Measurements from ENCODE around the gene MATK. TPM values are rescaled to one million over a fixed set of nuclear protein-coding genes. Genes with fewer than 3 reads are reported as not detected.
"Not testable (repeated sequence)": the region's sequence is repeated elsewhere in the genome, so short reads cannot be mapped to it uniquely, and the experiment has no call there.

MATK gene
- total RNA-seq, 2 donors from 2014 or later: 14.8 to 17.1 TPM

DNA sequence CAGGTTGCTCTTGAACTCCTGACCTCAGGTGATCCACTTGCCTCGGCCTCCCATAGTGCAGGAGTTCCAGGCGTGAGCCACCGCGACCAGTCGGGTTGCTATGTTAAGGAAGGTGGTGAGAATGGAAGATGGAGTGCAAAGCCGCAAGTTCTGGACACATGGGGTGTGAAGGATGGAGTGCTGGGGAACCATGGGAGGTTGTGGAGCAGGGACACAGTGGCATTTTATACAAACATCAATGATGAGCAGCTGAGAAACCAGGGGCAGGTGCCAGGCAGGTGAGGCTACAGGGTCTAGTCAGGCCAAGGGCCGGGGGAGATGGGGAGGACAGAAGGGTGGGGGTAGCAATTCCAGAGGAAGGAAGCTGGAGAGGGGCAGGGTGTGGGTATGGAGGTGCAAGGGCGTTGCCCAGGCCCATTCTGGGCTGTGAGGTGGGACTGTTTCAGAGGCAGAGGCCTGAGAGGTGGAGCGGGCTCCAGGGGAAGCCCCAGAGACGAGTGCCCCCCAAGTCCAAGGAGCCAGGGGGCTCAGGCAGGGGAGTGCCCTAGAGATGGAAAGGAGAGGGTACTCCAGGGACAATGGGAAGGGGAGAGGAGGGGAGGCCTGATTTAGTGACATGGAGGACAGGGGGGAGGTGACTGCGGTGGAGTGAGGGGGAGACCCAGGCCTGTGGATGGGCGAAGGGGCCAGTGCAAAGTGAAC, 12.2 kb downstream of the MATK start:
- Mint-ChIP-seq H3K4me1 (no peaks in the 10 kb centered on the region), H3K27ac (peak overlapping the region; percentile 17), H3K36me3 (ENCODE audit: low read depth) (no peaks in the 10 kb centered on the region), H3K9me3 (no peaks in the 10 kb centered on the region), H3K27me3 (no peaks in the 10 kb centered on the region), H3K4me3 (no peak overlapping the region)
- no peak for ATAC-seq (replicated peaks)

GRCh38 chr19:3771906-3772455, 14.2 kb downstream of the MATK start, which contains the start of gene RAX2:
Gene RAX2 (minus strand): TSS chr19:3772228. CDS start chr19:3771742, 486 bp downstream.
- peaks cover under 1% of the 10 kb centered on the region for H3K36me3 Mint-ChIP-seq (ENCODE audit: low read depth)
- H3K27me3 Mint-ChIP-seq: no peaks in the 10 kb centered on the region
- no peaks in the 10 kb centered on the region for H3K4me1 Mint-ChIP-seq
- H3K4me3 Mint-ChIP-seq: no peak within 1 kb of the TSS
- no peak for ATAC-seq (replicated peaks)
- H3K27ac Mint-ChIP-seq: no peak within 1 kb of the TSS
- H3K9me3 Mint-ChIP-seq: no peaks in the 10 kb centered on the region

DNA sequence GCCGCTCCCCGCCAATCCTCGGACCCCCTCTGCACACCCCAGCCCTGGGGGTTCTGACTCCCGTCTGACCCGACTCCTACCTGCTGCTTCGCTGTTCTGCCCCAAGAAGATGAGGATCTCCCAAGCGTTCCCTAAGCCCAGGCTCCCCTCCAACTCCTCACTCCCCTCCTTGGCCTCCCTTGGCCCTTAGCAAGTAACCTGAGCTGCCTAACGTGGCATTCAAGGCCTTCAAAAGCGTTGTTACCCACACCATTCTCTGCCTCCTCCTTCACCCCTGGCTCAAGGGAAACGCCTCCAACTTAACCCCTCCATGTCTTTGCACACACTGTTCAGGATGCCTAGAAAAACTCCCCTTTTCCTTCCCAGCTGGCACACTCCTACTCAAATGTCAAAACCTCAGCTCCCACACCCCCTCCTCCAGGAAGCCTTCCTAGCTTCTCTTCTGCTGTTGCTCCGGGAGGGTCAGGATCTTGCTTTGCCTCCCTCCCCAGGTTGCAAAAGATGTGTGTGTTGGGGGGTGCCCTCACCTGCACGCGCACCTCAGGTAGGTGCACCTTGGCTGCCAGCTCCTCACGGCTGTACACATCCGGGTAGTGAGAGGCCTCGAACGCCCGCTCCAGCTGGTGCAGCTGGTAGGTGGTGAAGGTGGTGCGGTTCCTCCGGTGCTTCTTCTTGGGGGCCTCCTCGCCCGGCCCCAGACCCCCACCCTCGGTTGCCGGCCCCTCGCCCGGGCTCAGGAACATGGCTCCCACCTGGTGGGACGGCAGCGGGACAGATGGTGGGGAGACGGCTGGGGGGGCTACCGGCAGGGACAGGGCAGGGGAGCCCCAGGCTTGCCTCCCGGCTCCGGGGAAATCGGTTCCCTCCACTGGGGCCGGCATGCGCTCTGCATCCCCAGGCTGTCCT, 14.9 kb downstream of the MATK start:
- no peaks in the 10 kb centered on the region for H3K27me3 Mint-ChIP-seq
- H3K27ac Mint-ChIP-seq: no peak overlapping the region
- H3K9me3 Mint-ChIP-seq: no peaks in the 10 kb centered on the region
- H3K4me3 Mint-ChIP-seq: no peak overlapping the region
- ATAC-seq (replicated peaks): no peak
- H3K36me3 Mint-ChIP-seq (ENCODE audit: low read depth): peaks cover 8% of the 10 kb centered on the region
- peaks cover 5% of the 10 kb centered on the region for H3K4me1 Mint-ChIP-seq

- Mint-ChIP-seq H3K9me3 (no peaks in the 10 kb centered on the region), H3K27me3 (no peaks in the 10 kb centered on the region), H3K4me3 (no peak overlapping the region), H3K27ac (no peak overlapping the region), H3K36me3 (ENCODE audit: low read depth) (peaks cover 11% of the 10 kb centered on the region), H3K4me1 (peaks cover 6% of the 10 kb centered on the region)
- ATAC-seq (replicated peaks): no peak
These were observed 15.8 kb downstream of the MATK start for GRCh38 chr19:3770136-3770999.

DNA sequence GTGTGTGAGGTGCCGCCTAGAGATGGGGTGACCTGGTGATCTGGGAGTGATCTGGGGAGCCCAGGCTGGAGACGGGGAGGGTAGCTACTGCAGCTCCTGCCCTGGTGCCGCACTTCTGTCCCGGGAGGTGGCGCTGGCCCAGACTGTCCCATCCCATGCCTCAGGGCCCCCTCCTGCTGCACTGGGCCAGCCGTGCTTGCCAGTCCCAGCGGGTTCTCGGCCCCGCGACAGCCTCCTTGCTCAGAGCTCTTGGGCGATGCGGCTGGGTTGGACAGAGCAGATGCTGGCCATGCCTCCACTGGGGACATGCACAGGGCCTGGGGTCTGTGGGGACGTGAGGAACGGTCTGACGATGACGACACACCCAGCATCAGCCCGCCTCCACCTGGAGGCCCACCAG, 16.7 kb downstream of the MATK start:
- Mint-ChIP-seq H3K27ac (no peak overlapping the region), H3K4me1 (peaks cover 6% of the 10 kb centered on the region), H3K9me3 (no peaks in the 10 kb centered on the region), H3K4me3 (no peak overlapping the region), H3K36me3 (ENCODE audit: low read depth) (peaks cover 11% of the 10 kb centered on the region), H3K27me3 (no peaks in the 10 kb centered on the region)
- ATAC-seq (replicated peaks): no peak

- Mint-ChIP-seq H3K4me3 (no peak overlapping the region), H3K9me3 (no peaks in the 10 kb centered on the region), H3K27ac (no peak overlapping the region), H3K4me1 (peaks cover 6% of the 10 kb centered on the region), H3K36me3 (ENCODE audit: low read depth) (peaks cover 11% of the 10 kb centered on the region), H3K27me3 (no peaks in the 10 kb centered on the region)
- ATAC-seq (replicated peaks): no peak
These were observed 17.5 kb downstream of the MATK start for GRCh38 chr19:3768748-3769099.

GRCh38 chr19:3768015-3768747, 18.0 kb downstream of the MATK start:
- Mint-ChIP-seq H3K27ac (no peak overlapping the region), H3K27me3 (no peaks in the 10 kb centered on the region), H3K9me3 (no peaks in the 10 kb centered on the region), H3K4me1 (peaks cover 6% of the 10 kb centered on the region), H3K4me3 (no peak overlapping the region), H3K36me3 (ENCODE audit: low read depth) (peaks cover 12% of the 10 kb centered on the region)
- ATAC-seq (replicated peaks): no peak

DNA sequence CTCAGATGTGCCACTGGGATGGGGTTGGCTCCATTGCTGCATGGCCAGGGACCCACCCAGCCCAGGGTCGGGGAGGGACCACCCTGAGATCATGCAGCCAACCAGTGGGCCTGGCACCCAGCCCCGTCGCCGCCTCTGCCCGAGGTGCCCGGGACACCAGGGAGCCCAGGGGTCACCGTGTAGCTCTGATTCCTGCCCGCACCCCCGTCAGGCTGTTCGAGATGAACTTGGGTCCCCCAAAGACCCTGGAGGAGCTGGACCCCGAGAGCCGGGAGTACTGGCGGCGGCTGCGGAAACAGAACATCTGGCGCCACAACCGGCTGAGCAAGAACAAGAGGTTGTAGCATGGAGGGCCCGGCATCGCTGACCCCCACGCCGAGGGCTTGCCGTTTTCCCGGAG, 19.1 kb downstream of the MATK start:
- peaks cover 21% of the 10 kb centered on the region for H3K36me3 Mint-ChIP-seq (ENCODE audit: low read depth)
- no peak for ATAC-seq (replicated peaks)
- no peaks in the 10 kb centered on the region for H3K9me3 Mint-ChIP-seq
- no peaks in the 10 kb centered on the region for H3K27me3 Mint-ChIP-seq
- H3K4me1 Mint-ChIP-seq: peaks cover 13% of the 10 kb centered on the region
- H3K4me3 Mint-ChIP-seq: peak overlapping the region; percentile 50
- H3K27ac Mint-ChIP-seq: no peak overlapping the region

DNA sequence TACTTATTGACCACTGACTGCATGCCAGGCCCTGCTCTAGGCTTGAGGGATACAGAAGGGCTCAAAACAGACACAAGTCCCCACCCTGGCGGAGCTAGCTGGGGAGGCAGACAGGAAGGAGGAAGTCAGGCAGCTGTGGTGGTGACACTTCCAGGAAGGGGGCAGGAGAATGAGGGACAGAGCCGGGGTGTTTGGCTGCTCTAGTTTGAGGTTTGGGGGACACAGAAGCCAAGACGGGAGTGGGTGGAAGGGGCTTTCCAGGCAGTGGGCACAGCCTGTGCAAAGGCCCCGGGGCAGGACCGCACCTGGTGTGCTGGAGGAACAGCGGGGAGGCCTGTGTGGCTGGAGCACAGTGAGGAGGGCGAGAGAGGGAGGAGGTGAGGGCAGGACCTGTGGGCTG, 19.7 kb downstream of the MATK start:
- H3K27ac Mint-ChIP-seq: peak overlapping the region; percentile 90
- no peaks in the 10 kb centered on the region for H3K9me3 Mint-ChIP-seq
- peaks cover 13% of the 10 kb centered on the region for H3K4me1 Mint-ChIP-seq
- H3K27me3 Mint-ChIP-seq: no peaks in the 10 kb centered on the region
- H3K4me3 Mint-ChIP-seq: peak overlapping the region; percentile 50
- peaks cover 24% of the 10 kb centered on the region for H3K36me3 Mint-ChIP-seq (ENCODE audit: low read depth)
- no peak for ATAC-seq (replicated peaks)

DNA sequence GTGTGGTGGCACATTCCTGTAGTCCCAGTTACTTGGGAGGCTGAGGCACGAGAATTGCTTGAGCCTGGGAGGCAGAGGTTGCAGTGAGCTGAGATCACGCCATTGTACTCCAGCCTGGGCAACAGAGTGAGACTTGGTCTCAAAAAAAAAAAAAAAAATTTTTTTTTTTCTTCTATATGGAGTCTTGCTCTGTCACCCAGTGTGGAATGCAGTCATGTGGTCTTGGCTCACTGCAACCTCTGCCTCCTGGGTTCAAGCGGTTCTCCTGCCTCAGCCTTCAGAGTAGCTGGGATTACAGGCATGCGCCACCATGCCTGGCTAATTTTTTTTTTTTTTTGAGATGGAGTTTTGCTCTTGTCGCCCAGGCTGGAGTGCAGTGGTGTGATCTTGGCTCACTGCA, 20.4 kb downstream of the MATK start:
- not testable (repeated sequence) for H3K9me3 Mint-ChIP-seq; H3K4me3 Mint-ChIP-seq; H3K27ac Mint-ChIP-seq; H3K27me3 Mint-ChIP-seq; ATAC-seq (replicated peaks)
- Mint-ChIP-seq H3K4me1 (peaks cover 13% of the 10 kb centered on the region), H3K36me3 (ENCODE audit: low read depth) (peaks cover 32% of the 10 kb centered on the region)

DNA sequence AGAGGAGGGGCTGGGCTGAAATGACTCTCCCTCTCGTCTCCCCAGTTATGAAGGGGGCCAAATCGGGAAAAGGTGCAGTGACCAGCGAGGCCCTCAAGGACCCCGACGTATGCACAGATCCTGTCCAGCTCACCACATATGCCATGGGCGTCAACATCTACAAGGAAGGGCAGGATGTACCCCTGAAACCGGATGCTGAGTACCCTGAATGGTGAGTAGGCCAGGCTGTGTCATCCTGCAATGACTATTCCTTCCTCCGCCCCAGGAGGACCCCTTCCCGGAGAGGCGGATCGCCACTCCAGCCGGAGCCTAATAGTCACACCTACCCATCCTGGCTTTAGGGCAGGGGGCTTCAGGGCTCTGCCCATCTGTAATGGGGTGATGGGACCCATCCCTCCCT, 21.1 kb downstream of the MATK start:
- no peaks in the 10 kb centered on the region for H3K9me3 Mint-ChIP-seq

GRCh38 chr19:3762501-3763459, 23.4 kb downstream of the MATK start, which contains the start of gene MRPL54:
Gene MRPL54 (plus strand): TSS chr19:3762682. CDS start chr19:3762701, 19 bp downstream.
- no peaks in the 10 kb centered on the region for H3K27me3 Mint-ChIP-seq
- ATAC-seq (replicated peaks): peak; percentile 88

More for the DNA sequence above, 21.1 kb downstream of the MATK start:
- Mint-ChIP-seq H3K36me3 (ENCODE audit: low read depth) (peaks cover 36% of the 10 kb centered on the region), H3K27ac (no peak overlapping the region), H3K4me3 (no peak overlapping the region), H3K27me3 (no peaks in the 10 kb centered on the region), H3K4me1 (peaks cover 13% of the 10 kb centered on the region)
- ATAC-seq (replicated peaks): no peak

GRCh38 chr19:3762130-3762473, 24.1 kb downstream of the MATK start:
- Mint-ChIP-seq H3K4me1 (peaks cover 13% of the 10 kb centered on the region), H3K9me3 (no peaks in the 10 kb centered on the region)
- no peak for ATAC-seq (replicated peaks)

More at GRCh38 chr19:3762501-3763459, 23.4 kb downstream of the MATK start, which contains the start of gene MRPL54:
- Mint-ChIP-seq H3K27ac (peak within 1 kb of the TSS; percentile 100), H3K4me1 (peaks cover 13% of the 10 kb centered on the region), H3K36me3 (ENCODE audit: low read depth) (peaks cover 58% of the 10 kb centered on the region), H3K4me3 (peak within 1 kb of the TSS; percentile 99), H3K9me3 (no peaks in the 10 kb centered on the region)

More at GRCh38 chr19:3762130-3762473, 24.1 kb downstream of the MATK start:
- H3K27me3 Mint-ChIP-seq: no peaks in the 10 kb centered on the region
- H3K4me3 Mint-ChIP-seq: peak overlapping the region; percentile 99
- peak overlapping the region; percentile 100 for H3K27ac Mint-ChIP-seq
- H3K36me3 Mint-ChIP-seq (ENCODE audit: low read depth): peaks cover 60% of the 10 kb centered on the region

Measured in activated T-helper 17 cell treated with anti-CD3 and anti-CD28 coated beads, Interleukin-2, amount 50 U/mL, for 72 hours (primary cell).